ENCODE data around the gene PSORS1C1.
"Not testable (repeated sequence)": the region's sequence is repeated elsewhere in the genome, so short reads cannot be mapped to it uniquely, and the experiment has no call there.

The PSORS1C1 gene

DNA sequence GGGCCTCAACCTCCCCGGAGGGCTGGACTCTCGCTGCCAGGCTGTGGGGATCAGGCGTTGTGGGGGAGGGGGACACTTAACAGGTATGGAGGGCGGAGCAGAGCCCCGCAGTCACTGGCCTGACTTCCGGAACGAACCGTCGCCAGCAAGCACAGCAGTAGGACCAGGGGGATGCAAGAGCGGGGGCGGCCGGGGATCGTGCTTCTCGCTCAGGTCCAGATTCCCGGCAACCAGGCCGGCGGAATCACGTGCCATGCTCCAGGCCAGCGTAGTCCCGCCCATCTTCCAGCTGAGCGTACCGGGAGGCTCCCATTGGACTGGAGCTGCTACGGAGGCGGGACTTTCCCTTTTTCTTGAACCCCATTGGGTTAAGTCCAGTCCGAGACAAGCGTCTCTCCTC lies 65.9 kb downstream of the PSORS1C1 start:
- no peak for FAIRE-seq

DNA sequence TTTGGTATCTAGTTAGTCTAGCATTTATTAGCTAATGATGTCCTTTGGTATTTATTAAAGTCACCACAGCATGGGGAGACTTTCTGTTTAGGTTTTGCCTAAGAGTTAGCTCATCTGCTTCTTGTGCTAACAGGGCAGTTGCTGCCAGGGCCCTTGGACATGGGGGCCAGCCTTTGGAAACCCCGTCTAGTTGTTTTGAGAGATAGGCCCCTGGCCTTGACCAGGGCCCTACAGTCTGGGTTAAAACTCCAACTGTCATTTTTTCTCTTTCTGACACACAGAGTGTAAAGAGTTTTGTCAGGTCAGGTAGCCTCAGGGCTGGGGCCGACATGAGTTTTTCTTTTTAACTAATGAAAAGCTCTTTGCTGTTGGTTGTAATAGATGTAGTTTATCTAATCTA lies 68.7 kb downstream of the PSORS1C1 start:
- FAIRE-seq: not testable (repeated sequence)

DNA sequence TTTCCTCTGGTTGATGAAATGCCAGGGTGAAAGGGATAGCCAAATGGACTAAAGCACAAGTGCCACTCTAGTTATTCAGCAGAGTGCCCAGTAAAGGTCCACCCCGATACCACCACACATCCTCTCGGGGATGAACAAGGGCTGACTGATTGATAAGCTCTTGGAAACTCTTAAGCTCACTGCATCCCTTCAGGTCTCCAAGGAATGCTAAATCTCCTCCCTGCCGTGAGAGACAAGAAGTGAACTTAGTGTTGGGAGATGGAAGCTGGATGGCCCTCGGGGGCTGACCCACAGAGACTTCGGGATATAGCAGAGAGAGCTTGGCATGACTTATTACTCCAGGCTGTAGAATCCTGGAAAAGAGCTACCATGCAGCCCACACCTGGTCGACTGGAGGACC lies 69.3 kb downstream of the PSORS1C1 start:
- FAIRE-seq: not testable (repeated sequence)

DNA sequence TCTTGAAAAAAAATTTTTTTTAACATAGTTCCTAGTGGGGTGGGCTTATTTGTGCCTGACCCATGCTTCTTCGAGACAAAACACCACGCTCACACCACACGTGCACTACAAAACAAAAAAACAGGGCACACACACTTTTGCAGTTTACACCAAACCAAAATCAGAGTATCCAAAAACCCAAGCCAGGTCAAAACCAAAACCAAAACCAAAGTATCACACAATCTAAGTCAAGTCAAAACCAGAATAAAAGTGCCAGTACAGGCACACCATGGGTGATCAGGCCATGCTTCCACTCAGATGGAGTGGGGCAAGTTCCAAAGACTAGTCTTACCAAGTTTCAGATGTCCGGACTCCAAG lies 71.1 kb downstream of the PSORS1C1 start:
- not testable (repeated sequence) for FAIRE-seq

DNA sequence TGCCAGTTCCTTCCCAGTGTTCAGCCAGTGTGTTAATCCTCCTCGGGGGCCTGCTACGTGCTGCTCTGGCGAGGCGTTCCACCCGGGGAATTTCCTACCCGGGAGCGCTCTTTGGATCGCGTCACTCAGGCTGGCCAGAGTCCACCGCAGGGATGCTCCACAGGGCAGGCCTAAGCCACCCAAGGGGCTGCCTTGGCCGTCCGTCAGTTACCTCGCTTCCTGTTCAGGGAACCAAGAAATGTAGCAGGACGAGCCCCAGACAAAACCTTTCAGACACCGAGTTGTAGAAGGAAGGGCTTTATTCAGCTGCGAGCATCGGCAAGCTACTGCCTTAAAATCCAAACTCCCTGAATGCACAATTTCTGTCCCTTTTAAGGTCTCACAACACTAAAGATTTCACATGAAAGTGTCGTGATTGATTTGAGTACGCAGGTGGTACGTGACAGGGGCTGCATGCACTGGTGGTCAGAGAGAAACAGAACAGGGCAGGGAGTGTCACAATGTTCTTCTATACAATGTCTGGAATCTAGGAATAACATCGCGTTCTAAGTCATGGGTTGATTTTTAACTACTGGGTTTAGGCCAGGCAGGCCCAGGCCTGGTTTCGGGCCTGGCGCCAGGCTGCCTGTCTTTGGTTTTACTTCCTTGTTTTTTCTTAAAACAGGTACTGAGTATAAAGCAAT lies 71.6 kb downstream of the PSORS1C1 start:
- no peak for FAIRE-seq

DNA sequence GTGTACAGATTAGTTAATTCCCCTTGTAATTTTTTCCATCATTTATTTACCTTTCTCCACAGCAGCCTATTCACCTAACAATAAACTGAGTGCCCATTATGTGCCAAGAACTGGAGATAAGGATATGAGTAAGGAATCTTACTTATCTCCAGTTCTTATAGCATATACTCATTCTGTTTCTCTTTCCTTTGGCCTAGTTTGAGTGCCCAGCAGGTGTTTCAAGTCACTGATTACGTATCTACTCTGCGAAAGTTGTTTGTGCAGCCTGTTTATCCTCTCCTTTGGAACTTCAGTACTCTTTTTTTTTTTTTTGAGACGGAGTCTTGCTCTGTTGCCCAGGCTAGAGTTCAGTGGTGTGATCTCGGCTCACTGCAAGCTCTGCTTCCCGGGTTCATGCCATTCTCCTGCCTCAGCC lies 73.2 kb downstream of the PSORS1C1 start:
- FAIRE-seq: no peak

DNA sequence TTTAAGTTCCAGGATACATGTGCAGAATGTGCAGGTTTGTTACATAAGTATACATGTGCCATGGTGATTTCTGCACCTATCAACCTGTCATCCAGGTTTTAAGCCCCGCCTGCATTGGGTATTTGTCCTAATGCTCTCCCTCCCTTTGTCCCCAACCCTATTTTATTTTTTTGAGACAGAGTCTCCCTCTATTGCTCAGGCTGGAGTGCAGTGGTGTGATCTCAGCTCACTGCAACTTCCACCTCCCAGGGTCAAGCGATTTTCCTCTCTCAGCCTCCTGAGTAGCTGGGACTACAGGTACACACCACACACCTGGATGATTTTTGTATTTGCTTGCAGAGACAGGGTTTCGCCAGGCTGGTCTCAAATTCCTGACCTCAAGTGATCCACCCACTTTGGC lies 74.6 kb downstream of the PSORS1C1 start:
- FAIRE-seq: not testable (repeated sequence)

Data from endometrium (tissue), 2 donors.